SH-SY5Y (cell line): ENCODE results near the gene TM9SF4.

Source experiments
- GATA2 ChIP-seq: IDR thresholded peaks from 2 replicates; pipeline ENCODE4 v1.6.1; 2011; ENCODE audit warnings: mild to moderate bottlenecking, low read depth, low read length
- GATA3 ChIP-seq: IDR thresholded peaks from 2 replicates; pipeline ENCODE4 v1.6.1; 2011; ENCODE audit warnings: low read depth, mild to moderate bottlenecking, low read length, moderate library complexity

DNA sequence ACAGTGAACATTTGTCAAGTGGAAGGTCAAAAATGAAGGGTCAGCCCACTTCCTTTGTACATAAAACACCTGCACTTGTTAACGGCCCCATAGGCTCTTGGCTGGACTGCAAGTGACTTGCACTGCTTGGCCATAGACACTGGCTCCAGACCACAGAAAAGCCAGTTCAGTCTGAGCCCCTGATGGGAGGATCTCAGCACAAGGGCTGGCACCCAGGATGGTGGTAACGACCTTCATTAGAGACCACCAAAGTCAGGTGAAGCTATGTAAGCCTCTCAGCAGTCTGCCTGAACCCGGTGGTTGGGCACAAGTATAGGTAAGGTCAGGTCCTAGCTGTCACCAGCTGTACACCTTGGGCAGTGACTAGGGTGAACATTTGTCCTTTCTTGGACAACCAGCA is 81.9 kb downstream of the TM9SF4 start:
- TF ChIP-seq GATA3 (no peak), GATA2 (no peak)
